NB4 (cell line): ENCODE results near the gene SELENOI.

Experiments
- MYC ChIP-seq: IDR thresholded peaks from 2 replicates; pipeline ENCODE4 v1.6.1; 2011; ENCODE audit warnings: low read depth, low read length
- POLR2A ChIP-seq: IDR thresholded peaks from 2 replicates; pipeline ENCODE4 v1.6.1; 2011; ENCODE audit warnings: mild to moderate bottlenecking; ENCODE audit not compliant: insufficient read length; ENCODE audit errors: extremely low read depth
- TF ChIP-seq, protein P1 (sequence below): IDR thresholded peaks from one replicate; pipeline ENCODE4 v1.5.1; 2012; ENCODE audit warnings: low read depth, low read length
- TF ChIP-seq, protein P2 (sequence below): IDR thresholded peaks from 2 replicates; pipeline ENCODE4 v1.6.1; 2011; ENCODE audit warnings: low read depth, low read length

DNA sequence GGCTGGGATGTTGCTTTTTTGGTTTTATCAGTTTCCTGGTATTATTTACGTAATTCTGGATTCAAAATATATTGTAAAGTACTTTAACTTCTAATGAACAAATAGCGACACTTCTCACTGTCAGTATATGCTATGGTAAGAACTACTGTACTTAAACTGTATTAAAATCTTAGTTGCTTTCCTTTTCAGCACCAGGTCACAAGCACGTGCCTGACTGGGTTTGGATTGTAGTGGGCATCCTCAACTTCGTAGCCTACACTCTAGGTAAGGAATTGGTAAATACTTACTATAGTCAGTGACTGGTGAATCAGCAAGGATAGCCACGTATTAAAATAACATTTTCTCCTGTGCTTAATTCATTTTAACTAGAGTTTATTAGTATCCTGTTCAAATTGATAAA lies 21.0 kb downstream of the SELENOI start:
- TF ChIP-seq, protein P1, sequence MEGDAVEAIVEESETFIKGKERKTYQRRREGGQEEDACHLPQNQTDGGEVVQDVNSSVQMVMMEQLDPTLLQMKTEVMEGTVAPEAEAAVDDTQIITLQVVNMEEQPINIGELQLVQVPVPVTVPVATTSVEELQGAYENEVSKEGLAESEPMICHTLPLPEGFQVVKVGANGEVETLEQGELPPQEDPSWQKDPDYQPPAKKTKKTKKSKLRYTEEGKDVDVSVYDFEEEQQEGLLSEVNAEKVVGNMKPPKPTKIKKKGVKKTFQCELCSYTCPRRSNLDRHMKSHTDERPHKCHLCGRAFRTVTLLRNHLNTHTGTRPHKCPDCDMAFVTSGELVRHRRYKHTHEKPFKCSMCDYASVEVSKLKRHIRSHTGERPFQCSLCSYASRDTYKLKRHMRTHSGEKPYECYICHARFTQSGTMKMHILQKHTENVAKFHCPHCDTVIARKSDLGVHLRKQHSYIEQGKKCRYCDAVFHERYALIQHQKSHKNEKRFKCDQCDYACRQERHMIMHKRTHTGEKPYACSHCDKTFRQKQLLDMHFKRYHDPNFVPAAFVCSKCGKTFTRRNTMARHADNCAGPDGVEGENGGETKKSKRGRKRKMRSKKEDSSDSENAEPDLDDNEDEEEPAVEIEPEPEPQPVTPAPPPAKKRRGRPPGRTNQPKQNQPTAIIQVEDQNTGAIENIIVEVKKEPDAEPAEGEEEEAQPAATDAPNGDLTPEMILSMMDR = no peak
- TF ChIP-seq POLR2A (no peak), MYC (no peak)
- TF ChIP-seq, protein P2, sequence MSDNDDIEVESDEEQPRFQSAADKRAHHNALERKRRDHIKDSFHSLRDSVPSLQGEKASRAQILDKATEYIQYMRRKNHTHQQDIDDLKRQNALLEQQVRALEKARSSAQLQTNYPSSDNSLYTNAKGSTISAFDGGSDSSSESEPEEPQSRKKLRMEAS = no peak
